ENCODE results near the gene DDX54. TPM values are rescaled to one million over a fixed set of nuclear protein-coding genes. Genes with fewer than 3 reads are reported as not detected.

DDX54 gene, protein sequence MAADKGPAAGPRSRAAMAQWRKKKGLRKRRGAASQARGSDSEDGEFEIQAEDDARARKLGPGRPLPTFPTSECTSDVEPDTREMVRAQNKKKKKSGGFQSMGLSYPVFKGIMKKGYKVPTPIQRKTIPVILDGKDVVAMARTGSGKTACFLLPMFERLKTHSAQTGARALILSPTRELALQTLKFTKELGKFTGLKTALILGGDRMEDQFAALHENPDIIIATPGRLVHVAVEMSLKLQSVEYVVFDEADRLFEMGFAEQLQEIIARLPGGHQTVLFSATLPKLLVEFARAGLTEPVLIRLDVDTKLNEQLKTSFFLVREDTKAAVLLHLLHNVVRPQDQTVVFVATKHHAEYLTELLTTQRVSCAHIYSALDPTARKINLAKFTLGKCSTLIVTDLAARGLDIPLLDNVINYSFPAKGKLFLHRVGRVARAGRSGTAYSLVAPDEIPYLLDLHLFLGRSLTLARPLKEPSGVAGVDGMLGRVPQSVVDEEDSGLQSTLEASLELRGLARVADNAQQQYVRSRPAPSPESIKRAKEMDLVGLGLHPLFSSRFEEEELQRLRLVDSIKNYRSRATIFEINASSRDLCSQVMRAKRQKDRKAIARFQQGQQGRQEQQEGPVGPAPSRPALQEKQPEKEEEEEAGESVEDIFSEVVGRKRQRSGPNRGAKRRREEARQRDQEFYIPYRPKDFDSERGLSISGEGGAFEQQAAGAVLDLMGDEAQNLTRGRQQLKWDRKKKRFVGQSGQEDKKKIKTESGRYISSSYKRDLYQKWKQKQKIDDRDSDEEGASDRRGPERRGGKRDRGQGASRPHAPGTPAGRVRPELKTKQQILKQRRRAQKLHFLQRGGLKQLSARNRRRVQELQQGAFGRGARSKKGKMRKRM
- total RNA-seq, result 10 to 100 TPM; 70.1 to 74.2 TPM

DNA sequence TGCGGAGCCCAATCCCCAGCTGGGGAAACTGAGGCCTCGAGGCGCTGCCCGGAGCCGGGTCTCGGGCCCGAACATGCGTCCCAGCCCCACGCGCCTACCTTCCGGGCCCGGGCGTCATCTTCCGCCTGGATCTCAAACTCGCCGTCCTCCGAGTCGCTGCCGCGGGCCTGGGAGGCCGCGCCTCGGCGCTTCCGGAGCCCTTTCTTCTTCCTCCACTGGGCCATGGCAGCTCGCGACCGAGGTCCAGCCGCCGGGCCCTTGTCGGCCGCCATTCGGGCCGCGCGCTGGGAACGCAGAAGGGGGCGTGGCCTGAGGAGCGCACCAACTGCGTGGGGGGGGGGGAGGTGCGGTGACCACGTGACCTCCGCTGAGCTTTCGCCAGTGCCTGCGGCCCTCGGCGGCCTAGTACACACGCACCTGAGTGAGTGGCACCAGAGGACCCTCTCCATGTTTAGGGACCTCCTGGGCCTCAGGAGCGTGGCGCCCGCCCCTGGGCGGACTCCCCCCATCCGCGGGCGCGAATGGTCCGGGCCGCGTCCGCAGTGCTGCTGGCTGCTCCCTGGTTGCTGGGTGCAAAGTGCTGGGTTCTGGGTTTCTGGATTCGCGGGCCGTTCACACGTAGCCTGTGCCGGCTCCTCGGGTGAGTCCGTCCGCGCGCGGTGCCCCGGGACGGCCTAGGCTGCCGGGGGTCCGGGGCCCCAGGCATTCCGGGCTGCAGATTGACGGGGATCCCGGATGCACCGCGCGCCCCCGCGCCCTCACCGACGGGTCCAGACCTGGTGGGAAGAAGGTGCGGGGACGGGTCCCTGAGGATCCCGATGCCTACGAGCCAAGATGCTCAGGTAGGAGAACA lies at the start of gene DDX54, which contains the start of gene RITA1:
DDX54 (minus strand) TSS at position 299 of the 853 bp plus-strand sequence; CDS start at position 272, 27 bp downstream.
RITA1 (plus strand) TSS at position 542 of the 853 bp plus-strand sequence. CDS start 1,026 bp downstream, outside the sequence.
- Mint-ChIP-seq H3K27me3 (no peaks in the 10 kb centered on the region), H3K27ac (peak within 1 kb of the TSS; percentile 92), H3K4me1 (peaks cover 23% of the 10 kb centered on the region), H3K9me3 (no peaks in the 10 kb centered on the region), H3K4me3 (peak within 1 kb of the TSS; percentile 89), H3K36me3 (peaks cover 17% of the 10 kb centered on the region)
- POLR2A ChIA-PET, result interaction anchor here (0.6 to 2.5 kb wide), 10 partner anchors 10 to 237 kb away, joined by 3 to 16 read pairs (median 4); partner anchors contain the start of genes SDSL and TPCN1
- DNase-seq, result peak; percentile 89
- ATAC-seq (ENCODE audit: low read depth), result peak; percentile 55

DNA sequence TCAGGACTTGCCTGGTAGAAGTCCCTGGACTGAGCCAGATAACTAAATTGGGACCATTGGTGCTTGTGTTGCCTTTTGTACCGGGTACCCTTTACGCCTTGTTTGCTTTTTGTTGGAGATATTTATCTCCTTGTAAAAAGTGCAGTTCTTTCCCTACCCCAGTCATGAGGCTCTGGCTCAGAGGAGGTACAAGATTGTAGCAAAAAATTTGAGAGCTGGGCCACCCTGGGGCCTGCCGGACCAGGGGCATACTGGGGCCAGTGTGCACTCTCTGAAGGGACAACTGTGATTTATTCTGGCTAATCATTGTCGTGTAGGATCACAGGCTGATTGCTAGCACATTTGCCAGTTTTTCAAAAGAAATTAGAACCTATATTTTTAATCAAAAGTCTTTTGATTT lies 49.2 kb upstream of the DDX54 start:
- ATAC-seq (ENCODE audit: low read depth) (no peak), DNase-seq (no peak)
- peaks cover 36% of the 10 kb centered on the region for H3K4me1 Mint-ChIP-seq
- POLR2A ChIA-PET, result interaction anchor here (0.9 to 3.9 kb wide), 2 partner anchors 12 to 29 kb away, joined by 4 to 31 read pairs; partner anchors contain the start of gene TPCN1
- no peak overlapping the region for H3K27ac Mint-ChIP-seq
- no peak overlapping the region for H3K4me3 Mint-ChIP-seq
- no peaks in the 10 kb centered on the region for H3K9me3 Mint-ChIP-seq
- H3K36me3 Mint-ChIP-seq, result peaks cover 33% of the 10 kb centered on the region
- H3K27me3 Mint-ChIP-seq, result no peaks in the 10 kb centered on the region

DNA sequence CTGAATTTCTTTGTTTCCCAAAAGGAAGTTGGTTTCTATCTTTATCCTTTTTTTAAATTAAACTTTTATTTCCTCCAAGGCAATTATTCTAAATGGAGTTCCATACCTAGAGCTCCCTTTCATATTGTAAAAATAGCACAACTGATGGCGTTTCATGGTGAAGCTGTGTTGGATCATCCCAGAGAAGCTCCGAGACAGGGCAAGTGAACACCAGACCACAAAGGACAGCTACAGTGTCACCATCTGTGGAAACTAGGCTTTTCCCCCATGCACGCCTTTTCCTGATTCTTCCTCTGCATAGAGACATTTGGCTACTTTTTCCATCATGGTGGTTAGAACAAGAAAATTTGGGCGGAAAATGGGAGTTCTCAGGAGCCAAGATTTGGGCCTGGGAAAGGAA lies 48.7 kb upstream of the DDX54 start:
- ATAC-seq (ENCODE audit: low read depth) (no peak), DNase-seq (no peak)
- peaks cover 38% of the 10 kb centered on the region for H3K4me1 Mint-ChIP-seq
- no peak overlapping the region for H3K4me3 Mint-ChIP-seq
- H3K9me3 Mint-ChIP-seq, result no peaks in the 10 kb centered on the region
- H3K36me3 Mint-ChIP-seq, result peaks cover 31% of the 10 kb centered on the region
- POLR2A ChIA-PET, result interaction anchor here (0.6 to 3.9 kb wide), 4 partner anchors 12 to 72 kb away, joined by 3 to 31 read pairs (median 4); partner anchors contain the start of gene TPCN1
- H3K27me3 Mint-ChIP-seq, result no peaks in the 10 kb centered on the region
- H3K27ac Mint-ChIP-seq, result peak overlapping the region; percentile 97

DNA sequence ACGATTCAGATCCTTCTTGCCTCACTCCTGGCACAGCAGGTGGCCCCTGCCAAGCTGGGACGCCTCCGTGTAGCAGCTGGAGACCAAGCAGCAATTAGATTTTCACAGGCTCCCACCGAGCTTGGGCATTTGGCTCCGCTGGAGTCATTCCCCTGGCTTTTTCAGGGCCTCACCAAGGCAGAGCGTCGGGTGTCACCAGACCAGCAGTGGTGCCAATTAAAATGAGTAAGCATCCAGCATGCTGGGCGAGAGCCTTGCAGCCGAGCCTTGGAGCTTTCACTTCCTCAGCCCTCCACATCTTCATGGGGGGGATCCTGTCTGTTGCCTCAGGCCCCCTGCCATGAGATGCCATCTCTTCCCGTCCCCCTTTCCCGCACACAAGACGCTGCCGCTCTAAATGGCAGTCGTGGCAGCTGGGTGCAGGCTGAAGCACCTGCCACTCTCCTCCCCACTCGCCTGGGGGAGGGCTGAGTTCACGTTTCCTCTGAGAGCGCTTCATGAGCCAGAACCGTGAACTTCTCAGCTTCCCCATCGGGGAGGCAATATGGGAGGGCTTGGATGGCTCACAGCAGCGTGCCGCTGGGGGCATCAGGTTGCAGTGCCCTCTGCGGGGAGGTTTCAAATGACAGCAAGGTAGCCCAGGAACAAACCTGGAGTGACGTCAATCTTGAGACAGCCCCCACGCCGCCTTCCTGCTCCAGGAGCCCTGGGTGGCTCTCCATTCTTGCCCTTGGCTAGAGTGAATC lies 47.7 kb upstream of the DDX54 start:
- Mint-ChIP-seq H3K27ac (peak overlapping the region; percentile 97), H3K4me1 (peaks cover 44% of the 10 kb centered on the region), H3K9me3 (no peaks in the 10 kb centered on the region), H3K4me3 (peak overlapping the region; percentile 89), H3K36me3 (peaks cover 34% of the 10 kb centered on the region), H3K27me3 (no peaks in the 10 kb centered on the region)
- POLR2A ChIA-PET, result interaction anchor here (0.5 to 3.9 kb wide), 6 partner anchors 11 to 1082 kb away, joined by 3 to 31 read pairs (median 4); partner anchors contain the start of gene TPCN1
- ATAC-seq (ENCODE audit: low read depth), result peak; percentile 94
- peak; percentile 72 for DNase-seq

DNA sequence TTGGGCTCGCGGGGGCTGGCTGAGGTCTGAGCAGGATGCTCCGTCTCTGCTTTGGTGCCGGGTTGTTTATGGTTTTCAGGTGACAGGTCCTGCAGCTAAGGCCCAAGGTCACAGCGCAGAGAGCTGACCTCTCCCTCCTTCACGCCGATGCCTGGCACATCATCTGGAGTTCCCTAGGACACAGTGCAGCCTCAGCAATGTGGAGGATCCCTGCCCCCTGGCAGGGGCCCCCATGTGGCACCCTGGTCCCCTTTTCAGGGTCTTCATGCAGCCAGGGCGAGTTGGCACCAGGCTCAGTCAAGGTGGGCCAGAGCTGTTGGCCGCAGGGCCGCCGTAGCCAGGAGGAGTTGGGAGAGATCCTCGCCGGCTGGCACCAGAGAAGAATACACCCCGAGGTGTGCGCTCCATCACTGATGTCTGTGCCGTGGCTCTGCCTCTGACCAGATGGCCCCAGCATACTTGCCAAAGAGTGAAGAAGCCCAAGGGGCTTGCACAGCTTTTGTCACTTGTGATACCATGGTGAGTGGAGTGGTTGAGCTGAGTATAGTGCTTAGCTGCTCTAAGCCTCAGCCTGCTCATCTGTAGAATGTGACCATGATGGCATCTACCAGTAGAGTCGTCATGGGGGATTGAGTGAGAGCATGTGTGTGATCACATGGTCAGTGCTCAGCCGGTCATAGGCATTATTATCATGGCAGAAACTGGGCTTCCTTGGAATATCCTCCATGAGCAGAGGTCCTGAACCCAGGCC lies 47.0 kb upstream of the DDX54 start:
- POLR2A ChIA-PET, result interaction anchor here (1.1 to 3.9 kb wide), 2 partner anchors 10 to 24 kb away, joined by 5 to 31 read pairs; partner anchors contain the start of gene TPCN1
- peaks cover 35% of the 10 kb centered on the region for H3K36me3 Mint-ChIP-seq
- H3K4me1 Mint-ChIP-seq, result peaks cover 45% of the 10 kb centered on the region
- ATAC-seq (ENCODE audit: low read depth) (no peak), DNase-seq (no peak)
- peak overlapping the region; percentile 89 for H3K4me3 Mint-ChIP-seq
- no peaks in the 10 kb centered on the region for H3K9me3 Mint-ChIP-seq
- peak overlapping the region; percentile 97 for H3K27ac Mint-ChIP-seq
- no peaks in the 10 kb centered on the region for H3K27me3 Mint-ChIP-seq

DNA sequence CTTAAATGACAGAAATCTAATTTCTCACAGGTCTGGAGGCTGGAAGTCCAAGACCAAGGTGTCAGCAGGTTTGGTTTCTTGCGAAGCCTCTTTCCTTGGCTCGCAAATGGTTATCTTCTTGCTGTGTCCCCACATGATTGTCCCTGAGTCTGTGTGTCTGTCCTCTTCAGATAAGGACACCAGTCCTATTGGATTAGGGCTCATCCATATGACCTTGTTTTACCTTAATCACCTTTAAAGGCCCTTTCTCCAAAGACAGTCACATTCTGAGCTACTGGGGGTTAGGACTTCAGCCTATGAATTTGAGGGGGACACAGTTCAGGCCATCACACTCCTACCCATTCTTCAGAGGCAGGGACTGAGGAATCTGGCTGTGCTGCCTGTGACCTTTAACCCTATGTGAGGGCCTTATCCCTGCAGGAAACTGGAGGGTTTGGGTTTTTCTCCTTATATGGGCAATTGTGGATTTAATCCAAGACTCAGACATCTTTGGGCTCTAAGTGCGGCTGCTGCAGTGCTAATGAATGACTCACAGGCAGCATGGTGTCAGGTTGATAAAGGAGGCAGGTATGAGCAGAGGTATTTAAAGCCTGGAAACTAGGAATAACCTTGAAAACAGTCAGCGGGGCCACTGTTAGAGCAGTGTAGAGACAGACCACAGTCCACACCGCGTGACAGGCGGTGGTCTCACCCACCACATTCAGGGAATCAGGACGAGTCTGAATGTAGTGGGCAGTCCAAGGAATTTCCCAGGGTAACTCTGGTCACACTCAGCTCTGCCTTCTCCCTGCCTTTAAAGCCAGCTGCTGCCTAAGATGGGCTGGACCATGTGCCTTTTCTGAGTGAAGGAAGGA lies 46.2 kb upstream of the DDX54 start:
- Mint-ChIP-seq H3K4me1 (peaks cover 44% of the 10 kb centered on the region), H3K27me3 (no peaks in the 10 kb centered on the region), H3K36me3 (peaks cover 38% of the 10 kb centered on the region), H3K27ac (no peak overlapping the region), H3K4me3 (no peak overlapping the region), H3K9me3 (no peaks in the 10 kb centered on the region)
- POLR2A ChIA-PET, result interaction anchor here (3.9 kb wide), 1 partner anchor 9 kb away, joined by 31 read pairs; the partner anchor contains the start of gene TPCN1
- DNase-seq (no peak), ATAC-seq (ENCODE audit: low read depth) (no peak)

DNA sequence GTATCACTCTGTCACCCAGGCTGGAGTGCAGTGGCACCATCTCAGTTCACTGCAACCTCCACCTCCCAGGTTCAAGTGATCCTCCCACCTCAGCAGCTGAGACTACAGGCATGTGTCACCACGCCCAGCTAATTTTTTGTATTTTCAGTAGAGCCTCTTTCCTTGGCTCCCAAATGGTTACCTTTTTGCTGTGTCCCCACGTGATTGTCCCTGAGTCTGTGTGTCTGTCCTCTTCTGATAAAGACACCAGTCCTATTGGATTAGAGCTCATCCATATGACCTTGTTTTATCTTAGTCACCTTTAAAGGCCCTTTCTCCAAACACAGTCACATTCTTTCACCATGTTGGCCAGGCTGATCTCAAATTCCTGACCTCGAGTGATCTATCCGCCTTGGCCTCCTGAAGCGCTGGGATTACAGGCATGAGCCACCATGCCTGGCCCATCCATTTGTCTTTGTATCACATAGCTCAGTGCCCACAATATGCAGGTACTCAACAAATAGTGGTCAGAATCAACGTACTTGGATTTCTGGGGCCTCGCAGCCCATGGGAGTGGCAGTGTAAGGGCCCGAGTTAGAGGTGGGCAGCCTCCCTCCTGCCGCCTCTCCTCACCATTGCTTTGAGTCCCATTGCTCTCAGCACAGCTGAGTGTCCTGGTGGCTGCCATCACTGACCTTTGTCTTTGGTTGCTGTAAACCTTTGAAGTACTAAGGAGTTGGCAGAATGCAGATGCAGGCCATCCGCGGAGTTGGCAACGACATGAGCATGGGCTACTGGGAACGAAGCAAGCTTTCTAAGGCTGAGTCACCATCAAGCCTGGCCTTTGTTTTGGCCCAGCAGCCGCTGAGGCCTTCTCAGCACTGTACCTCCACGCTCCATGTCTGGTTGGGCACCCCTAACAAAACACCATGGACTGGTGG lies 45.3 kb upstream of the DDX54 start:
- peak overlapping the region; percentile 59 for H3K4me3 Mint-ChIP-seq

DNA sequence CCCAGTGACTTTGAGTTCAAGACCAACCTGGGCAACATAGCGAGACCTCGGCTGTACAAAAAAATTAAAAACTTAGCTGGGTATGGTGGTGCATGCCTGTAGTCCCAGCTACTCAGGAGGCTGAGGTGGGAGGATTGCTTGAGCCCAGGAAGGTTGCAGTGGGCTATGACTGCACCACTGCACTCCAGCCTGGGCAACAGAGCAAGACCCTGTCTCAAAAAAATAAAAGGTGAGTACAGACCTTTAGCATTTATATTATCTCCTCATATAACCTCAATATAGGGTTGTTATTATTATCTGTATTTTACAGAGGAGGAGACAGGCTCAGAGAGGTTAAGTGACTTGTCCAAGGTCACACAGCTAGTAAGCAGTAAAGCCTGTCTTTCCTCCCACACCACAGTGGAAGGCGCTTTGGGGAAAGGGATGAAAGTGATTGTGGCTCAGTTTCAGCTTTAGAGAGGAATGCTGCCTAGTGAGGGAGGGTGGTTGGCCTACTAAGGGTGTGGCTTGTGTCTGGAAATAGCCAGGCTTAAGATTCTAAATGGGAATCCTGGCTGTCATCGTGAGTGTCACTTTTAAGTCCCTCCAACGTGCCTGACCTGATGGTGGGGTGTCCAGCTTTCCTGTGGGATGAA lies 43.2 kb upstream of the DDX54 start:
- ATAC-seq (ENCODE audit: low read depth), result no peak
- no peak overlapping the region for H3K27ac Mint-ChIP-seq
- H3K36me3 Mint-ChIP-seq, result peaks cover 33% of the 10 kb centered on the region
- peaks cover 41% of the 10 kb centered on the region for H3K4me1 Mint-ChIP-seq
- H3K27me3 Mint-ChIP-seq, result no peaks in the 10 kb centered on the region
- no peaks in the 10 kb centered on the region for H3K9me3 Mint-ChIP-seq
- POLR2A ChIA-PET, result no interaction called here
- H3K4me3 Mint-ChIP-seq, result no peak overlapping the region
- DNase-seq, result no peak

More for the DNA sequence above, 45.3 kb upstream of the DDX54 start:
- Mint-ChIP-seq H3K4me1 (peaks cover 43% of the 10 kb centered on the region), H3K36me3 (peaks cover 38% of the 10 kb centered on the region), H3K9me3 (no peaks in the 10 kb centered on the region), H3K27ac (peak overlapping the region; percentile 83), H3K27me3 (no peaks in the 10 kb centered on the region)
- ATAC-seq (ENCODE audit: low read depth) (no peak), DNase-seq (no peak)
- POLR2A ChIA-PET, result interaction anchor here (0.7 to 1.3 kb wide), 3 partner anchors 9 to 46 kb away, joined by 3 to 5 read pairs (median 4); partner anchors contain the start of gene TPCN1

DNA sequence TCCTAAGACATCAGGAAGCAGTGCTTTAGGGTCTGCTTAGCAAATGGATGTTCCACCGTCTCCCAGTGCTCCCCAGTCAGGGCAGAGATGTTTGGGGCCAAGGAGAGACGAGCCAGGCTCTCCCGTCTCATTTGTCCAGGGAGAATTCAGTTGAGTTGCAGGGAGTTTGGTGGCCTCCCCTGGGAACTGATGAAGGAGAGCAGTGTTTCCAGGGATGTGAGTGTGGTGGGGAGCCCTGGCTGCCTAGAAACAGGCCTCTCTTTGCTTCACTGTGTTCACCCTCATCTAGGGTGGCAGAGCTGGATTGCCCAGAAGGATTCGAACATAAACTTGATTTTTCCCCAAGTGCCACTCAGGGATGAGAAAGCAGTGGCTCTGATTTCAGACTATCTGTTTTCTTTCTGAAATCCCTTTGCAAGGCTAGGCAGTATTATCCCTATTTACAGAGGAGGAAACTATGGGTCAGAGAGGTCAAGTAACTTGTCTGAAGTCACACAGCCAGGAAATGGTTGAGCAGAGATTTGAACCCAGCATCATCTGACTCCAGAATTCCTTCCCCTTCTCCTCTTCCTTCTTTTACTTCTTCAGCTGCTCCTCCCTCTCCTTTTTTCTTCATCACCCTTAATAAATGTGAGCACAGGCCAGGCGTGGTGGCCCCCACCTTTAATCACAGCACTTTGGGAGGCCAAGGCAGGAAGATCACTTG lies 42.6 kb upstream of the DDX54 start:
- Mint-ChIP-seq H3K27ac (peak overlapping the region; percentile 63), H3K27me3 (no peaks in the 10 kb centered on the region), H3K4me1 (peaks cover 39% of the 10 kb centered on the region), H3K36me3 (peaks cover 29% of the 10 kb centered on the region), H3K9me3 (no peaks in the 10 kb centered on the region), H3K4me3 (no peak overlapping the region)
- DNase-seq (no peak), ATAC-seq (ENCODE audit: low read depth) (no peak)
- POLR2A ChIA-PET, result no interaction called here
